Colonic mucosa (tissue), 4 donors: ENCODE measurements around the gene DOCK7. TPM values are rescaled to one million over a fixed set of nuclear protein-coding genes. Genes with fewer than 3 reads are reported as not detected.
"Not testable (repeated sequence)": the region's sequence is repeated elsewhere in the genome, so short reads cannot be mapped to it uniquely, and the experiment has no call there.

ENCODE experiments used
- DNase-seq: peaks from one replicate; pipeline ENCODE4 v3.0.0-alpha.2; 2020
- H3K27ac ChIP-seq: fragments of 200-600 bp; one replicate; pipeline ENCODE4 v1.8.0; 2021
- H3K27me3 ChIP-seq: fragments of 200-600 bp; one replicate; pipeline ENCODE4 v1.8.0; 2021
- H3K36me3 ChIP-seq: fragments of 200-600 bp; one replicate; pipeline ENCODE4 v1.8.0; 2021
- H3K4me1 ChIP-seq: fragments of 200-600 bp; one replicate; pipeline ENCODE4 v1.8.0; 2021; ENCODE audit warnings: mild to moderate bottlenecking
- H3K4me3 ChIP-seq: fragments of 200-600 bp; one replicate; pipeline ENCODE4 v1.8.0; 2021
- H3K9ac ChIP-seq, 2 donors: one replicate each; pipeline ENCODE4 v1.7.0; 2013; ENCODE audit warnings: control low read depth in 2 of 2, low read depth in 2 of 2, low read length in 2 of 2
- H3K9me3 ChIP-seq: fragments of 200-600 bp; one replicate; pipeline ENCODE4 v1.8.0; 2021
- intact Hi-C: fragments of 100-400 bp; cut with DNase I; formaldehyde crosslinking; loops from one replicate; pipeline ENCODE4 v1.14.1; 2022
- total RNA-seq, 2 donors: library from RNA; stranded (reverse); fragmentation: NEBNext Ultra II Directional in 1 of 2; extraction: Animal tissue kit (Norgen Biotek cat#: 25700) in 1 of 2; gene quantifications; one replicate each; pipeline ENCODE4 v1.2.1, GENCODE V29; 2021
- TF ChIP-seq, protein P1 (sequence below): fragments of 200-600 bp; IDR thresholded peaks from one replicate; pipeline ENCODE4 v1.8.0; 2022; ENCODE audit warnings: antibody characterized with exemption, mild to moderate bottlenecking
- donor health status: healthy.
- donor health status: DM: no; HTN: no; CAD: no.
- donor health status: DM: no; HTN: no; CAD: no.

Gene DOCK7
- total RNA-seq, 2 donors from 2014 or later: 44.9 to 53.7 TPM

GRCh38 chr1:62539028-62539447, 149.1 kb downstream of the DOCK7 start:
- DNase-seq: no peak
- Histone ChIP-seq H3K4me1 (no peaks in the 10 kb centered on the region), H3K36me3 (no peaks in the 10 kb centered on the region), H3K27me3 (no peaks in the 10 kb centered on the region), H3K4me3 (no peak overlapping the region), H3K9ac (no peak overlapping the region), H3K9me3 (no peaks in the 10 kb centered on the region), H3K27ac (no peak overlapping the region)
- TF ChIP-seq, protein P1, sequence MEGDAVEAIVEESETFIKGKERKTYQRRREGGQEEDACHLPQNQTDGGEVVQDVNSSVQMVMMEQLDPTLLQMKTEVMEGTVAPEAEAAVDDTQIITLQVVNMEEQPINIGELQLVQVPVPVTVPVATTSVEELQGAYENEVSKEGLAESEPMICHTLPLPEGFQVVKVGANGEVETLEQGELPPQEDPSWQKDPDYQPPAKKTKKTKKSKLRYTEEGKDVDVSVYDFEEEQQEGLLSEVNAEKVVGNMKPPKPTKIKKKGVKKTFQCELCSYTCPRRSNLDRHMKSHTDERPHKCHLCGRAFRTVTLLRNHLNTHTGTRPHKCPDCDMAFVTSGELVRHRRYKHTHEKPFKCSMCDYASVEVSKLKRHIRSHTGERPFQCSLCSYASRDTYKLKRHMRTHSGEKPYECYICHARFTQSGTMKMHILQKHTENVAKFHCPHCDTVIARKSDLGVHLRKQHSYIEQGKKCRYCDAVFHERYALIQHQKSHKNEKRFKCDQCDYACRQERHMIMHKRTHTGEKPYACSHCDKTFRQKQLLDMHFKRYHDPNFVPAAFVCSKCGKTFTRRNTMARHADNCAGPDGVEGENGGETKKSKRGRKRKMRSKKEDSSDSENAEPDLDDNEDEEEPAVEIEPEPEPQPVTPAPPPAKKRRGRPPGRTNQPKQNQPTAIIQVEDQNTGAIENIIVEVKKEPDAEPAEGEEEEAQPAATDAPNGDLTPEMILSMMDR: no peak
- intact Hi-C loops: no loop called here

DNA sequence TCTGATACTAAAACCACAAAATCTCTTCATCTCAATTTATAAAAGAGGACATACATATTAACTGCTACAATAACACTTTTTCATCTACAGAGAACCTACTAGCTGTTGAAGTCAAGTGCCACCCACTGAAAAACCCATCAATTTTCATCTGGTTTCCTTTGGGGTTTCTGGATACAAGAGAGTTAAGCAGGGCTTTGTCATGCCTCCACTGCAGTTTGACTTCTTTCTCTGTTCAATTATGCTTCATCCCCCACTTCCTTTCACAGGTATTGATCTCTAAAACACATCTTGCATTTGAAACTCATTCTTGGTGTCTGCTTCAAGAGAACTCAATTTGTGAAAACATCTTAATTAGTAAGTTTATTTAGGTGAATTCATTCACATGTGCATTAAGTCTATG, 151.3 kb downstream of the DOCK7 start:
- intact Hi-C loops: no loop called here
- Histone ChIP-seq H3K9ac (no peak overlapping the region), H3K4me1 (no peaks in the 10 kb centered on the region), H3K27me3 (no peaks in the 10 kb centered on the region), H3K36me3 (no peaks in the 10 kb centered on the region), H3K27ac (no peak overlapping the region), H3K4me3 (no peak overlapping the region), H3K9me3 (no peaks in the 10 kb centered on the region)
- DNase-seq: no peak
- TF ChIP-seq, protein P1: no peak

DNA sequence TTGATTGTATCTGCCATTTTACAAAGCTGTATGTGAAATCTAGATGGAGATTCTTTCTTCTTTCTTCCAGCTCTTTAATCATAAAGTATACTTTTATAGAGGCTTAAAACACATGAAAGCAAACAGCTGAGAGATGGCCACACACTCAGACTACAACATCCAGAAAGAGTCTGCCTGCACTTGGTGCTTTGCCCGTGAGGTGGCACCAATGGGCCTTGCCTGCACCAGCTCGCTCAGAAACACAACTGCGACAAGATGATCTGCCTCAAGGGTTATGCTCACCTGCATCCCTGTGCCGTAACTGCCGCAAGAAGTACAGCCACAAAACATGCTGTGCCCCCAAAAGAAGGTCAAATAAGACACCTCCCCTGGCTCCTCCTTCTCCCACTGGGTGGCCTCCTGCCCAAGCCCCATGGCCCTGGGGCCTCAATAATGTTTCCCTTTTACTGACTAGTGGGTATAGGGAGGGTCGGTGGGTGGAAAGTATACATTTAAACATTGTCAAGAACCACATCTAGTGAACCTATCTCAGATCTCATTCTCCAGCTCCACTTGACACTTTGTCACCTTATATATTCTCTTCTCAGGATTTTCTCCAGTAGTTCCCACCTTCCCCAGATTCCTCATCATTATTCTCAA, 157.6 kb downstream of the DOCK7 start:
- peak; percentile 52 for DNase-seq
- Histone ChIP-seq H3K4me3 (no peak overlapping the region), H3K9ac (no peak overlapping the region), H3K9me3 (no peaks in the 10 kb centered on the region), H3K36me3 (no peaks in the 10 kb centered on the region), H3K4me1 (no peaks in the 10 kb centered on the region), H3K27me3 (no peaks in the 10 kb centered on the region), H3K27ac (no peak overlapping the region)
- intact Hi-C loops: loop anchor here (2.0 kb wide), 1 partner anchor 216 kb away; no protein-coding TSS in a partner anchor
- TF ChIP-seq, protein P1: peak; percentile 41

GRCh38 chr1:62529227-62529626, 159.0 kb downstream of the DOCK7 start:
- Histone ChIP-seq H3K9ac (no peak overlapping the region), H3K27me3 (no peaks in the 10 kb centered on the region), H3K4me1 (no peaks in the 10 kb centered on the region), H3K27ac (no peak overlapping the region), H3K36me3 (no peaks in the 10 kb centered on the region), H3K4me3 (no peak overlapping the region), H3K9me3 (no peaks in the 10 kb centered on the region)
- intact Hi-C loops: no loop called here
- TF ChIP-seq, protein P1: no peak
- DNase-seq: no peak

- H3K36me3 ChIP-seq: no peaks in the 10 kb centered on the region
- no peak overlapping the region for H3K9ac ChIP-seq
- peak; percentile 20 for DNase-seq
- H3K4me1 ChIP-seq: no peaks in the 10 kb centered on the region
- no peak overlapping the region for H3K4me3 ChIP-seq
- H3K27me3 ChIP-seq: no peaks in the 10 kb centered on the region
- no peaks in the 10 kb centered on the region for H3K9me3 ChIP-seq
- TF ChIP-seq, protein P1: no peak
- intact Hi-C loops: no loop called here
- no peak overlapping the region for H3K27ac ChIP-seq
Observed at GRCh38 chr1:62528015-62528414, 160.2 kb downstream of the DOCK7 start.

GRCh38 chr1:62527346-62527745, 160.8 kb downstream of the DOCK7 start:
- DNase-seq, H3K27ac ChIP-seq, H3K27me3 ChIP-seq, H3K4me1 ChIP-seq, intact Hi-C loops, H3K4me3 ChIP-seq, H3K9ac ChIP-seq, H3K36me3 ChIP-seq, H3K9me3 ChIP-seq: not testable (repeated sequence)
